Natural killer cell (primary cell): ENCODE measurements around the gene PARD3B. TPM values are rescaled to one million over a fixed set of nuclear protein-coding genes. Genes with fewer than 3 reads are reported as not detected.

ENCODE experiments used
- ATAC-seq, 3 donors: fragments of 150-1000 bp in 2 of 3; fragments of 200-7000 bp in 1 of 3; cut with Tn5 transposase; 1 replicate in 1 of 3; 2 replicates in 2 of 3; pipeline ENCODE4 v1.10.0; 2021; ENCODE audit warnings: mild to moderate bottlenecking in 2 of 3, moderate library complexity in 2 of 3
- DNase-seq, 2 donors: peaks; one replicate each; pipeline versions ENCODE4 v3.0.0 to v3.0.0-alpha.2; 2013 to 2021; ENCODE audit warnings: mixed read lengths in 1 of 2
- H3K27ac ChIP-seq: one replicate; pipeline ENCODE4 v1.5.1; 2013; ENCODE audit warnings: mild to moderate bottlenecking, low read length
- H3K27me3 ChIP-seq: one replicate; pipeline ENCODE4 v1.6.1; 2013; ENCODE audit warnings: low read length; ENCODE audit not compliant: control insufficient read depth, insufficient read depth
- H3K36me3 ChIP-seq: one replicate; pipeline ENCODE4 v1.6.1; 2013; ENCODE audit warnings: low read length; ENCODE audit not compliant: control insufficient read depth, insufficient read depth
- H3K4me1 ChIP-seq: one replicate; pipeline ENCODE4 v1.6.1; 2013; ENCODE audit warnings: low read length; ENCODE audit not compliant: control insufficient read depth, insufficient read depth
- H3K4me3 ChIP-seq: one replicate; pipeline ENCODE4 v1.5.1; 2013; ENCODE audit warnings: low read length
- H3K9me3 ChIP-seq: one replicate; pipeline ENCODE4 v1.6.1; 2013; ENCODE audit warnings: low read length; ENCODE audit not compliant: control insufficient read depth, insufficient read depth
- H3K27ac Mint-ChIP-seq, 2 donors: one replicate each; pipeline ENCODE4 v1.8.0; 2022; ENCODE audit warnings: mild to moderate bottlenecking in 2 of 2, mixed read lengths in 2 of 2, moderate library complexity in 1 of 2
- H3K27me3 Mint-ChIP-seq, 2 donors: one replicate each; pipeline ENCODE4 v1.8.0; 2022; ENCODE audit warnings: low read depth in 2 of 2, mixed read lengths in 2 of 2
- H3K36me3 Mint-ChIP-seq: one replicate; pipeline ENCODE4 v1.8.0; 2022; ENCODE audit warnings: mixed read lengths
- H3K4me1 Mint-ChIP-seq, 2 donors: one replicate each; pipeline ENCODE4 v1.8.0; 2022; ENCODE audit warnings: mixed read lengths in 2 of 2
- H3K4me3 Mint-ChIP-seq: one replicate; pipeline ENCODE4 v1.8.0; 2022; ENCODE audit warnings: mild to moderate bottlenecking, moderate library complexity, mixed read lengths
- H3K9me3 Mint-ChIP-seq, 2 donors: one replicate each; pipeline ENCODE4 v1.8.0; 2022; ENCODE audit warnings: mixed read lengths in 2 of 2
- CTCF ChIP-seq: fragments of 200-600 bp; IDR thresholded peaks from one replicate; pipeline ENCODE4 v1.8.0; 2022; ENCODE audit warnings: antibody characterized with exemption
- WGBS: methylation state at CpG from one replicate; pipeline ENCODE4 v1.1.7; 2013; ENCODE audit warnings: missing lambda C conversion rate; ENCODE audit not compliant: insufficient coverage; 5-methylcytosine and 5-hydroxymethylcytosine counted together
- intact Hi-C: fragments of 100-400 bp; cut with micrococcal nuclease; formaldehyde crosslinking; loops from one replicate; pipeline ENCODE4 v1.14.2; 2022
- total RNA-seq, 4 donors: library from RNA; stranded (reverse); fragments of 120-200 nt in 1 of 4; gene quantifications; one replicate each; pipeline versions ENCODE4 v1.2.3 to v1.2.4, GENCODE V29; 2013 to 2022

PARD3B gene
- total RNA-seq, 3 donors from 2014 or later (not counting 1 experiment from before 2014, with no cell fraction given) = 0.13 to 0.45 TPM; not detected in 1

GRCh38 chr2:204923957-204924356 is 378.7 kb downstream of the PARD3B start:
- ATAC-seq (no peak), DNase-seq (no peak)
- H3K27ac Mint-ChIP-seq = no peak overlapping the region
- H3K27me3 Mint-ChIP-seq = no peaks in the 10 kb centered on the region
- H3K9me3 Mint-ChIP-seq = no peaks in the 10 kb centered on the region
- no peak overlapping the region for H3K4me3 Mint-ChIP-seq
- H3K4me1 ChIP-seq = no peaks in the 10 kb centered on the region
- no peak for TF ChIP-seq CTCF
- H3K4me1 Mint-ChIP-seq = no peaks in the 10 kb centered on the region
- no peaks in the 10 kb centered on the region for H3K36me3 Mint-ChIP-seq
- no peaks in the 10 kb centered on the region for H3K36me3 ChIP-seq
- no peak overlapping the region for H3K4me3 ChIP-seq
- no peaks in the 10 kb centered on the region for H3K27me3 ChIP-seq
- intact Hi-C loops = no loop called here
- no peaks in the 10 kb centered on the region for H3K9me3 ChIP-seq
- H3K27ac ChIP-seq = no peak overlapping the region

- no peak for DNase-seq
- H3K4me3 ChIP-seq = no peak overlapping the region
- H3K9me3 ChIP-seq = no peaks in the 10 kb centered on the region
- Mint-ChIP-seq H3K4me3 (no peak overlapping the region), H3K9me3 (no peaks in the 10 kb centered on the region), H3K27me3 (no peaks in the 10 kb centered on the region), H3K4me1 (no peaks in the 10 kb centered on the region), H3K27ac (no peak overlapping the region), H3K36me3 (no peaks in the 10 kb centered on the region)
- H3K4me1 ChIP-seq = no peaks in the 10 kb centered on the region
- no peak for ATAC-seq
- H3K36me3 ChIP-seq = no peaks in the 10 kb centered on the region
- no peak overlapping the region for H3K27ac ChIP-seq
- intact Hi-C loops = no loop called here
- no peak for TF ChIP-seq CTCF
- H3K27me3 ChIP-seq = no peaks in the 10 kb centered on the region
Measured at GRCh38 chr2:204931562-204931961, 386.3 kb downstream of the PARD3B start.

GRCh38 chr2:204933735-204934374 is 388.6 kb downstream of the PARD3B start:
- intact Hi-C loops = no loop called here
- WGBS = 85% methylated on average over 1 of the region's 1 CpG

More at GRCh38 chr2:204933735-204934374, 388.6 kb downstream of the PARD3B start:
- H3K27ac Mint-ChIP-seq = no peak overlapping the region
- H3K27ac ChIP-seq = no peak overlapping the region
- H3K4me1 ChIP-seq = no peaks in the 10 kb centered on the region
- H3K27me3 ChIP-seq = no peaks in the 10 kb centered on the region
- no peak for ATAC-seq
- H3K9me3 ChIP-seq = no peaks in the 10 kb centered on the region
- H3K4me3 Mint-ChIP-seq = no peak overlapping the region
- no peaks in the 10 kb centered on the region for H3K36me3 Mint-ChIP-seq
- no peaks in the 10 kb centered on the region for H3K36me3 ChIP-seq
- H3K4me3 ChIP-seq = no peak overlapping the region
- no peaks in the 10 kb centered on the region for H3K4me1 Mint-ChIP-seq
- no peaks in the 10 kb centered on the region for H3K9me3 Mint-ChIP-seq
- no peaks in the 10 kb centered on the region for H3K27me3 Mint-ChIP-seq
- DNase-seq = no peak
- TF ChIP-seq CTCF = no peak
